HL-60 (cell line): ENCODE measurements around the gene GOT1.

Experiments
- DNase-seq, 2 experiments: peaks; one replicate each; pipeline ENCODE4 v3.0.0-alpha.2; 2010 to 2020; ENCODE audit warnings: low read depth in 1 of 2, low spot score in 1 of 2
- H3K27ac ChIP-seq: fragments of 250-450 bp; sonication (Bioruptor Pico); replicated peaks from 2 replicates; pipeline ENCODE4 v1.5.1; 2020; ENCODE audit warnings: mild to moderate bottlenecking, moderate library complexity
- H3K27me3 ChIP-seq: fragments of 250-450 bp; sonication (Bioruptor Pico); 2 replicates; pipeline ENCODE4 v1.5.1; 2021; ENCODE audit warnings: mild to moderate bottlenecking, moderate library complexity; ENCODE audit not compliant: insufficient read depth, poor library complexity, severe bottlenecking
- H3K4me3 ChIP-seq: replicated peaks from 2 replicates; pipeline ENCODE4 v1.5.1; 2011; ENCODE audit warnings: mild to moderate bottlenecking, control low read depth, low read length; ENCODE audit not compliant: insufficient read depth
- GABPA ChIP-seq: IDR thresholded peaks from 2 replicates; pipeline ENCODE4 v1.6.1; 2012; ENCODE audit warnings: low read depth
- POLR2AphosphoS5 ChIP-seq: IDR thresholded peaks from 2 replicates; pipeline ENCODE4 v1.6.1; 2012; ENCODE audit warnings: low read depth
- SPI1 ChIP-seq: IDR thresholded peaks from 2 replicates; pipeline ENCODE4 v1.6.1; 2012; ENCODE audit warnings: low read depth, mild to moderate bottlenecking, borderline replicate concordance
- TF ChIP-seq, protein P1 (sequence below): IDR thresholded peaks from one replicate; pipeline ENCODE4 v1.5.1; 2011; ENCODE audit warnings: low read length, control low read depth, inconsistent platforms; ENCODE audit not compliant: insufficient read depth
- TF ChIP-seq, protein P2 (sequence below): IDR thresholded peaks from 2 replicates; pipeline ENCODE4 v1.6.1; 2012; ENCODE audit warnings: low read depth; ENCODE audit not compliant: insufficient replicate concordance

Gene GOT1

DNA sequence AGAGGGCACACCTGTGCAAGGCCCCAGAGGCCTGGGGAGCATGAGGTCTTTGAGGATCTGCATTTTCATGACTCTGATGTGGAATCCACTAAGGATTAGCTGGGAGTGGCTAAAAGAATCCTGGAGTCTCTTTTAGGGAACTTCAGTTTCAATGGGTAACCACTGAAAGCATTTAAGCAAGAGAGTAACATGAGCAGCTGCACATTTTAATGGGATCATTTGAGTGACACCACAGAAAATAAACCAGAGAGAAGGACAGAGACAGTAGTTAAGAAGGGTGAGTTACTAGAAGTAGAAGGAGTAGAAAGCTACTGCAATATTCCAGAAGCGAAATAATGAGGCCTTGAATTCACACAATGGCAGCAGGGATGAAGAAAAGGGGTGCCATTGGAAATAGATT, 5.2 kb downstream of the GOT1 start:
- no peak overlapping the region for H3K27ac ChIP-seq
- TF ChIP-seq SPI1 (no peak), POLR2AphosphoS5 (no peak), GABPA (no peak)
- TF ChIP-seq, protein P1, sequence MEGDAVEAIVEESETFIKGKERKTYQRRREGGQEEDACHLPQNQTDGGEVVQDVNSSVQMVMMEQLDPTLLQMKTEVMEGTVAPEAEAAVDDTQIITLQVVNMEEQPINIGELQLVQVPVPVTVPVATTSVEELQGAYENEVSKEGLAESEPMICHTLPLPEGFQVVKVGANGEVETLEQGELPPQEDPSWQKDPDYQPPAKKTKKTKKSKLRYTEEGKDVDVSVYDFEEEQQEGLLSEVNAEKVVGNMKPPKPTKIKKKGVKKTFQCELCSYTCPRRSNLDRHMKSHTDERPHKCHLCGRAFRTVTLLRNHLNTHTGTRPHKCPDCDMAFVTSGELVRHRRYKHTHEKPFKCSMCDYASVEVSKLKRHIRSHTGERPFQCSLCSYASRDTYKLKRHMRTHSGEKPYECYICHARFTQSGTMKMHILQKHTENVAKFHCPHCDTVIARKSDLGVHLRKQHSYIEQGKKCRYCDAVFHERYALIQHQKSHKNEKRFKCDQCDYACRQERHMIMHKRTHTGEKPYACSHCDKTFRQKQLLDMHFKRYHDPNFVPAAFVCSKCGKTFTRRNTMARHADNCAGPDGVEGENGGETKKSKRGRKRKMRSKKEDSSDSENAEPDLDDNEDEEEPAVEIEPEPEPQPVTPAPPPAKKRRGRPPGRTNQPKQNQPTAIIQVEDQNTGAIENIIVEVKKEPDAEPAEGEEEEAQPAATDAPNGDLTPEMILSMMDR: no peak
- TF ChIP-seq, protein P2, sequence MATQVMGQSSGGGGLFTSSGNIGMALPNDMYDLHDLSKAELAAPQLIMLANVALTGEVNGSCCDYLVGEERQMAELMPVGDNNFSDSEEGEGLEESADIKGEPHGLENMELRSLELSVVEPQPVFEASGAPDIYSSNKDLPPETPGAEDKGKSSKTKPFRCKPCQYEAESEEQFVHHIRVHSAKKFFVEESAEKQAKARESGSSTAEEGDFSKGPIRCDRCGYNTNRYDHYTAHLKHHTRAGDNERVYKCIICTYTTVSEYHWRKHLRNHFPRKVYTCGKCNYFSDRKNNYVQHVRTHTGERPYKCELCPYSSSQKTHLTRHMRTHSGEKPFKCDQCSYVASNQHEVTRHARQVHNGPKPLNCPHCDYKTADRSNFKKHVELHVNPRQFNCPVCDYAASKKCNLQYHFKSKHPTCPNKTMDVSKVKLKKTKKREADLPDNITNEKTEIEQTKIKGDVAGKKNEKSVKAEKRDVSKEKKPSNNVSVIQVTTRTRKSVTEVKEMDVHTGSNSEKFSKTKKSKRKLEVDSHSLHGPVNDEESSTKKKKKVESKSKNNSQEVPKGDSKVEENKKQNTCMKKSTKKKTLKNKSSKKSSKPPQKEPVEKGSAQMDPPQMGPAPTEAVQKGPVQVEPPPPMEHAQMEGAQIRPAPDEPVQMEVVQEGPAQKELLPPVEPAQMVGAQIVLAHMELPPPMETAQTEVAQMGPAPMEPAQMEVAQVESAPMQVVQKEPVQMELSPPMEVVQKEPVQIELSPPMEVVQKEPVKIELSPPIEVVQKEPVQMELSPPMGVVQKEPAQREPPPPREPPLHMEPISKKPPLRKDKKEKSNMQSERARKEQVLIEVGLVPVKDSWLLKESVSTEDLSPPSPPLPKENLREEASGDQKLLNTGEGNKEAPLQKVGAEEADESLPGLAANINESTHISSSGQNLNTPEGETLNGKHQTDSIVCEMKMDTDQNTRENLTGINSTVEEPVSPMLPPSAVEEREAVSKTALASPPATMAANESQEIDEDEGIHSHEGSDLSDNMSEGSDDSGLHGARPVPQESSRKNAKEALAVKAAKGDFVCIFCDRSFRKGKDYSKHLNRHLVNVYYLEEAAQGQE: no peak
- no peak for DNase-seq

DNA sequence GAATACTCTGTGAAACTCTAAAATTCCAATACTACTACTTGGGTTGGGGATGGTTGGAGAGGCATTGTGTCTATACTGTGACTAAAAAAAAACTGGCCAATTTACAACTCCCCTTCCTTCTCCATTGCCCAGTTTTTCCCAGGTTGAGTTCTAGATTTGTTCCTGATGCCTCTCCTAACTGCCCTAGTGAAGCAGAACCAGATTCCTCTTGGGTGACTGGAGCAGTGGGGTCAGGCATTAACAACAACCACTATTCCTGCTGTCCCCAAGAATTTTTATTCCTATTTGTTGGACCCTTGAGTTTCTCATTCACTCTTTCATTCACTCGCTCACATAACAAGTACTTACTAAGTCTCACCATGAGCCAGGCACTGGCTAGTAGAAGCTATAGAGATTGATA, 5.8 kb downstream of the GOT1 start:
- TF ChIP-seq, protein P2: no peak
- no peak for TF ChIP-seq SPI1
- Histone ChIP-seq H3K27ac (no peak overlapping the region), H3K4me3 (no peak overlapping the region), H3K27me3 (no peaks in the 10 kb centered on the region)
- no peak for DNase-seq

More for the DNA sequence above, 5.2 kb downstream of the GOT1 start:
- H3K4me3 ChIP-seq: no peak overlapping the region
- no peaks in the 10 kb centered on the region for H3K27me3 ChIP-seq

DNA sequence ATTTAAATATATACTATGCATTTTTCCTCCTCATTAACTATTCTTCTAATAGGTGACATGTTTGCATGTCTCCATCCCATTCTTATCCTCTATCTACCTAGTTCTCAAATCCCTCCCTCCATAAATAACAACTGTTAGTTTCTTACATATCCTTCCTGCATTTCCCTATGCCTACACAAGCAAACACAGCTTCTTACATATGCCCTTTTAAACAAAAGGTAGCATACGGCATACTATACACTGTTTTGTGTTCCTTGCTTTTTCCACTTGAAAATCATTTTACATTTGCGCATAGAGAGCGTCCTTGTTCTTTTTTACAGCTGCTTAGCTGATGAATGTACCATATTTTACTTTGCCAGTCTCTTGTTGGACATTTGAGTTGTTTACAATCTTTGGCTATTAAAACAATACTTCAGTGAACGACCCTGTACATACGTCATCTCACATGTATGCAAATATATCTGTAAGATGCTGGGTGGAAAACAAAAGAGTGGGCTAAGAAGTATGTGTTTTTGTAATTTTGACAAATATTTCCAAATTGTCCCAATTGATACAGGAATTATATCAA, 7.8 kb downstream of the GOT1 start:
- Histone ChIP-seq H3K27me3 (no peaks in the 10 kb centered on the region), H3K27ac (no peak overlapping the region), H3K4me3 (no peak overlapping the region)
- TF ChIP-seq SPI1: no peak
- TF ChIP-seq POLR2AphosphoS5: no peak
- TF ChIP-seq, protein P2: no peak
- TF ChIP-seq GABPA: no peak
- TF ChIP-seq, protein P1: no peak
- no peak for DNase-seq
